GM21447 (cell line): ENCODE data around the gene TFEB.
A peak's percentile ranks its signal among the peaks of the same experiment; 100 is the strongest.

Experiments
- ATAC-seq: cut with Tn5 transposase; IDR thresholded peaks from one replicate; pipeline ENCODE4 v1.9.1; 2021; ENCODE audit not compliant: unreplicated experiment

TFEB gene

GRCh38 chr6:41735427-41736185, at the start of gene TFEB:
TSS of gene TFEB (minus strand) at chr6:41735608. CDS start at chr6:41691213, 44,395 bp downstream.
- peak; percentile 39 for ATAC-seq

- no peak for ATAC-seq
Measured at GRCh38 chr6:41784581-41785171, 49.3 kb upstream of the TFEB start.

- ATAC-seq = no peak
Measured at GRCh38 chr6:41783106-41783780, 47.8 kb upstream of the TFEB start.

GRCh38 chr6:41781366-41781730, 45.9 kb upstream of the TFEB start:
- no peak for ATAC-seq

- no peak for ATAC-seq
Measured at GRCh38 chr6:41780551-41781365, 45.4 kb upstream of the TFEB start, which contains the start of gene PRICKLE4. TSS of gene PRICKLE4 (plus strand) at chr6:41780782. CDS start at chr6:41783474, 2,692 bp downstream.

- peak; percentile 94 for ATAC-seq
Measured at GRCh38 chr6:41779788-41780550, 44.6 kb upstream of the TFEB start, which contains the start of gene FRS3. TSS of gene FRS3 (minus strand) at chr6:41779900. CDS start at chr6:41776987, 2,913 bp downstream.

- ATAC-seq = no peak
Measured at GRCh38 chr6:41779336-41779735, 43.9 kb upstream of the TFEB start.

GRCh38 chr6:41778895-41779294, 43.5 kb upstream of the TFEB start:
- ATAC-seq = no peak

GRCh38 chr6:41777551-41778285, 42.3 kb upstream of the TFEB start:
- no peak for ATAC-seq

GRCh38 chr6:41775293-41775882, 40.0 kb upstream of the TFEB start:
- ATAC-seq = no peak

- ATAC-seq = no peak
Measured at GRCh38 chr6:41774841-41775240, 39.4 kb upstream of the TFEB start.

GRCh38 chr6:41771058-41771983, 35.9 kb upstream of the TFEB start:
- ATAC-seq = no peak

GRCh38 chr6:41770381-41771057, 35.1 kb upstream of the TFEB start:
- ATAC-seq = no peak

- ATAC-seq = no peak
Measured at GRCh38 chr6:41769376-41769775, 34.0 kb upstream of the TFEB start.

GRCh38 chr6:41768545-41769308, 33.3 kb upstream of the TFEB start:
- ATAC-seq = no peak

GRCh38 chr6:41767112-41767833, 31.9 kb upstream of the TFEB start:
- no peak for ATAC-seq
